Peyer's patch (tissue), 4 donors: Measurements from ENCODE around the gene CCDC85B. TPM values are rescaled to one million over a fixed set of nuclear protein-coding genes. Genes with fewer than 3 reads are reported as not detected.

ENCODE experiments used
- DNase-seq, 3 donors: peaks; one replicate each; pipeline ENCODE4 v3.0.0-alpha.2; 2017 to 2019
- H3K27ac ChIP-seq, 4 donors: fragments of 200-600 bp; sonication (generic); one replicate each; pipeline ENCODE4 v1.5.1; 2016 to 2019
- H3K27me3 ChIP-seq, 2 donors: fragments of 200-600 bp; sonication (generic); one replicate each; pipeline ENCODE4 v1.5.1; 2019
- H3K36me3 ChIP-seq, 3 donors: fragments of 200-600 bp; sonication (generic); one replicate each; pipeline ENCODE4 v1.5.1; 2016 to 2019
- H3K4me1 ChIP-seq, 4 donors: fragments of 200-600 bp; sonication (generic); one replicate each; pipeline ENCODE4 v1.5.1; 2016 to 2019
- H3K4me3 ChIP-seq, 4 donors: fragments of 200-600 bp; sonication (generic); 1 replicate in 3 of 4; 2 replicates in 1 of 4; pipeline ENCODE4 v1.5.1; 2016 to 2019; ENCODE audit warnings: mild to moderate bottlenecking in 1 of 4
- H3K9me3 ChIP-seq, 4 donors: fragments of 200-600 bp; sonication (generic); one replicate each; pipeline ENCODE4 v1.5.1; 2016 to 2019; ENCODE audit warnings: mild to moderate bottlenecking in 1 of 4
- POLR2A ChIP-seq, 2 donors: fragments of 450-650 bp; IDR thresholded peaks; one replicate each; pipeline ENCODE4 v1.5.1; 2017; ENCODE audit warnings: antibody characterized with exemption in 2 of 2, mild to moderate bottlenecking in 2 of 2, moderate library complexity in 2 of 2
- total RNA-seq, 4 donors: library from RNA; depleted of rRNA; stranded (reverse); fragments of >200 nt; gene quantifications; one replicate each; pipeline ENCODE4 v1.1.0, GENCODE V29; 2016
- TF ChIP-seq, protein P1 (sequence below), 6 experiments: fragments of 450-650 bp in 4 of 6; fragments of 200-600 bp in 2 of 6; sonication (generic) in 1 of 6; IDR thresholded peaks; one replicate each; pipeline ENCODE4 v1.5.1; 2017 to 2019; ENCODE audit warnings: antibody characterized with exemption in 6 of 6, mild to moderate bottlenecking in 3 of 6, moderate library complexity in 1 of 6

CCDC85B gene
- total RNA-seq, 4 donors from 2014 or later, result 3.5 to 12.4 (median 7.4) TPM

DNA sequence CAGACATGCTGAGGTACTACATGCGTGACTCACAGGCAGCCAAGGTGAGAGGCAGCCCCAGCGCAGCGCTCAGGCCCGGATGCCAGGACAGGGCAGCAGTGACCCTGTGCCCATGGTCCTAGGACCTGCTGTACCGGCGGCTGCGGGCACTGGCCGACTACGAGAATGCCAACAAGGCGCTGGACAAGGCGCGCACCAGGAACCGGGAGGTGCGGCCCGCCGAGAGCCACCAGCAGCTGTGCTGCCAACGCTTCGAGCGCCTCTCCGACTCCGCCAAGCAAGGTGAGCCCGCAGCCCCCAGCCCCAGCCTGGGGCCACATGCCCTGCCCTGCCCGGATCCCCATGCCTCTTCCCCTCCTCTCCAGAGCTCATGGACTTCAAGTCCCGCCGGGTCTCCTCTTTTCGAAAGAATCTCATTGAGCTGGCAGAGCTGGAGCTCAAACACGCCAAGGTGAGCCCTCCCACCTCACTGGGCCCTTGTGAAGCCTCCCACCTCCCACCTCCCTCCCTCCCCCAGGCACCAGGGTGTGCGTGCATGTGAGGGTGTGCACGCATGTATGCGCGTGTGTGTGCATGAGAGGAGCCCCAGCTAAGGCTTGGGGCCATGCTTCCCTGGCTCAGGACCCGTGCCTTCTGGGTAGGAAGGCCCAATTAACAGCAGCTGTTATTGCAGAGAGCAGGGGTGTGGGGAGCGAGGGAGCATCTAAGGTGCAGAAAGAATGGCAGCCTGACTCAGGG lies 37.8 kb upstream of the CCDC85B start:
- H3K4me1 ChIP-seq, result peaks cover 11 to 45% (median 15%) of the 10 kb centered on the region in 4 donors
- peak in 2 of 3 donors; percentile 58 to 61 for DNase-seq
- H3K4me3 ChIP-seq, result peak overlapping the region in 2 of 4 donors; percentile 18 to 22
- H3K27ac ChIP-seq, result peak overlapping the region in 3 of 4 donors; percentile 75 to 97 (median 80)
- no peak for TF ChIP-seq POLR2A (IDR thresholded peaks at IDR 0.05)
- TF ChIP-seq, protein P1, sequence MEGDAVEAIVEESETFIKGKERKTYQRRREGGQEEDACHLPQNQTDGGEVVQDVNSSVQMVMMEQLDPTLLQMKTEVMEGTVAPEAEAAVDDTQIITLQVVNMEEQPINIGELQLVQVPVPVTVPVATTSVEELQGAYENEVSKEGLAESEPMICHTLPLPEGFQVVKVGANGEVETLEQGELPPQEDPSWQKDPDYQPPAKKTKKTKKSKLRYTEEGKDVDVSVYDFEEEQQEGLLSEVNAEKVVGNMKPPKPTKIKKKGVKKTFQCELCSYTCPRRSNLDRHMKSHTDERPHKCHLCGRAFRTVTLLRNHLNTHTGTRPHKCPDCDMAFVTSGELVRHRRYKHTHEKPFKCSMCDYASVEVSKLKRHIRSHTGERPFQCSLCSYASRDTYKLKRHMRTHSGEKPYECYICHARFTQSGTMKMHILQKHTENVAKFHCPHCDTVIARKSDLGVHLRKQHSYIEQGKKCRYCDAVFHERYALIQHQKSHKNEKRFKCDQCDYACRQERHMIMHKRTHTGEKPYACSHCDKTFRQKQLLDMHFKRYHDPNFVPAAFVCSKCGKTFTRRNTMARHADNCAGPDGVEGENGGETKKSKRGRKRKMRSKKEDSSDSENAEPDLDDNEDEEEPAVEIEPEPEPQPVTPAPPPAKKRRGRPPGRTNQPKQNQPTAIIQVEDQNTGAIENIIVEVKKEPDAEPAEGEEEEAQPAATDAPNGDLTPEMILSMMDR (IDR thresholded peaks at IDR 0.05), result no peak
- H3K27me3 ChIP-seq, result no peaks in the 10 kb centered on the region
- no peaks in the 10 kb centered on the region for H3K9me3 ChIP-seq
- peaks cover 0 to 53% (median 0%) of the 10 kb centered on the region in 3 donors for H3K36me3 ChIP-seq

DNA sequence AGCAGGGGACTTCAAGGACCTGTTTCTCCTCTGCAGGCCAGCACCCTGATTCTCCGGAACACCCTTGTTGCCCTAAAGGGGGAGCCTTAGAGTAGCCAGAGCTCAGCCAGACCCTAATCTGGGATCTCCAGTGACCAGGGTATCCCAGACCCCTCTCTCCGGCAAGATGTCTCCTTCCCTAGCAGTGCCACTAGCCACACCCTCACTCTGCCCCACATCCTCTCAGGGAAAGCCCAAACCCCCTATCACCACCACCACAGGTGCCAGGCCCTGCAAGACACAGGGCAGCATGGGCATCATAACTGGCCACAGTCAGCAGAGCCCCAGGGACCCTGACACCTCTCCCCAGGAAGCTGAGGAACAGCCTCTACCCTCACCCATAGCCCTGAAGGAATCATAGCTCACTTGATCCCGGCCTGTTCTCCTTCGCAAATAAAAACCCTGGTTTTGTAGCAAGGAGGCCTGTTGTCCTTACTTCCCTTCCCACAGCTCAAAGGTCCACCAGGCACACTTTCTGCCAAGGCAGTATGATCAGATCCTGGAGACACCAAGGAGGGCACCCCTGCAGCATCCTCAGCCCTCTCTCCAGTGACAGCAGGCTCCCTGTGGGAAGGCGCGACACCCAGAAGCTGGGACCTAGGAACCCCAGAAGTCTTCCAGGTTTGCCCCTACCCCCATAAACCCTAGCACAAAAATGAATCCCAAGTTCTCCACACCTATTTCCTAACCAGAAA lies 37.1 kb upstream of the CCDC85B start:
- H3K36me3 ChIP-seq, result peaks cover 0 to 53% (median 0%) of the 10 kb centered on the region in 3 donors
- H3K27ac ChIP-seq, result peak overlapping the region in 3 of 4 donors; percentile 75 to 97 (median 80)
- H3K4me3 ChIP-seq, result peak overlapping the region in 2 of 4 donors; percentile 18 to 22
- peak in 1 of 3 donors; percentile 54 for DNase-seq
- TF ChIP-seq, protein P1 (IDR thresholded peaks at IDR 0.05), result peak in 1 of 6 experiments; percentile 3
- TF ChIP-seq POLR2A (IDR thresholded peaks at IDR 0.05), result no peak
- H3K9me3 ChIP-seq, result no peaks in the 10 kb centered on the region
- H3K4me1 ChIP-seq, result peaks cover 11 to 45% (median 15%) of the 10 kb centered on the region in 4 donors
- H3K27me3 ChIP-seq, result no peaks in the 10 kb centered on the region

DNA sequence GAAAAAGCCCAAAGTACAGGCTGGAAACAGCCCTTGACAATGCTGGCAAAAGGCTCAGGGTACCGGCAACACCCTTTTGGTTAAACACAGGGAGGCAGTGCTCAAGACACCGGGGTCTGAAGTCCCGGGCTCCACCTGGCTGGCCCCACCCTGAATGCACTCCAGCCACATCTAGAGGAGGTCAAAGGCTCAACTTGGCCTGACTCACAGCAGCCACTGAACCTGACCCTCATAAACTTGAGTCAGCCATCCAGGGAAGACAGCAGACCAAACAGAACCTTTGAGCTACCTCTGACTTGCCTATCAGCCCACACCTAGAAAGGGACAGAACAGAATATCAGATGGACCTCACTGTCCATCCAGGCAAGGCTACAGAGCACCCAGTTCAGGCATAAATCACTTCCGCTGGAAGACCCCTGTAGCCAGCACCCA lies 36.3 kb upstream of the CCDC85B start:
- peak overlapping the region in 3 of 4 donors; percentile 95 to 98 (median 96) for H3K27ac ChIP-seq
- TF ChIP-seq POLR2A (IDR thresholded peaks at IDR 0.05), result peak; percentile 92
- TF ChIP-seq, protein P1 (IDR thresholded peaks at IDR 0.05), result no peak
- peak in 2 of 3 donors; percentile 90 to 92 for DNase-seq
- peak overlapping the region in 1 of 4 donors; percentile 93 for H3K4me3 ChIP-seq
- H3K9me3 ChIP-seq, result no peaks in the 10 kb centered on the region
- peaks cover 0 to 53% (median 0%) of the 10 kb centered on the region in 3 donors for H3K36me3 ChIP-seq
- H3K27me3 ChIP-seq, result no peaks in the 10 kb centered on the region
- peaks cover 11 to 45% (median 15%) of the 10 kb centered on the region in 4 donors for H3K4me1 ChIP-seq

DNA sequence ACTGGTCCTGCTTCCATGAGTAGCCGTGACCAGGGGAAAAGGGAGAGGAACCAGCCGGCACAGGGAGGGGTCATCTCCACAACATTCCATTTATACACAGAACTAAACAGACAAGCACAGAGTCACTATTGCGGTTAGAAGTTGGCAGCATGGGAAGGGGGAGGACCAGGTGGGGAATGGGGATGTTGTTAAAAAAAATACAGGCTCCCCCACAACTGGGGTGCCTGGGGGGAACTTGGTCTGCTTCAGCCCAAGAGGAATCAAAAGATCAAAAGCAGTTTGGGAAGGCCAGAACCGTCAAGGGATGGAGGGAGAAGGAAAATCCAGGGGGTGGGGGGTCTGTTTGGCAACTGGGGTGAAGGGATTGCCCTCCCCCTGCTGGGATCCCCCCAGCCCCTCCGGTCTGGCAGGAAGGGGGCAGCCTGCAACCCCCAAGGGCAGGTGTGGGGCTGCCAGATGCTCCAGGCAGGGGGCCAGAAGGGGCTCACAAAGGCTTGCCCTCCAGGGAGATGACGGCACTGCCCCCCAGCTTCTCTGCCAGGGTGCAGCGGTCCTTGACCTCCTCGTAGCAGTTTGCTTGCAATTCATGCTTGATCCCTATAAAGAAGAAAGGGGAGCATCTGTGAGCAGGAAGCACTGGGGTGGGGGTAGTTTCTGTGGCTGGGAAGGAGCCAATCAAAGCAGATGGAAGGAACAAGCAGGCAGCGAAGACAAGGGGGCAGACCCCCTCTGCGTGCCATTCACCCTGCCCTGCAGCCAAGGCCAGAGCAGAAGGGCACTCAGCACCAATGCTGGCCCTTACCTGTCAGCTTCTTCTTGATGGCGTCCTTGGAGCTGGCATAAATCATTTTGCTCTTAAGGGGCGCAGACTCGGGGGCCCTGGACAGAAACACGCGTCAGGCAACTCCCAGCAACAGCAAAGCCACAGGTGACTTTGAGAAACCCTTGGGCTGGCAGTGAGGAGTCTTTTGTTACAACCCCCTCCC lies 35.3 kb upstream of the CCDC85B start:
- peak overlapping the region in 2 of 4 donors; percentile 80 to 93 for H3K4me3 ChIP-seq
- H3K9me3 ChIP-seq, result no peaks in the 10 kb centered on the region
- peaks cover 0 to 53% (median 0%) of the 10 kb centered on the region in 3 donors for H3K36me3 ChIP-seq
- TF ChIP-seq POLR2A (IDR thresholded peaks at IDR 0.05), result no peak
- TF ChIP-seq, protein P1 (IDR thresholded peaks at IDR 0.05), result no peak
- H3K27me3 ChIP-seq, result no peaks in the 10 kb centered on the region
- peaks cover 14 to 50% (median 16%) of the 10 kb centered on the region in 4 donors for H3K4me1 ChIP-seq
- DNase-seq, result no peak
- H3K27ac ChIP-seq, result peak overlapping the region in 3 of 4 donors; percentile 95 to 98 (median 96)
